Caki2 (cell line): ENCODE measurements around the gene NXT2. TPM values are rescaled to one million over a fixed set of nuclear protein-coding genes. Genes with fewer than 3 reads are reported as not detected.

Experiments
- total RNA-seq: library from RNA; depleted of rRNA; stranded (reverse); fragments of >200 nt; shearing (Covaris generic); gene quantifications from 2 replicates; pipeline ENCODE4 v1.2.3, GENCODE V29; 2014; ENCODE audit warnings: low replicate concordance; rRNA removed

NXT2 gene
- total RNA-seq, 1 experiment from 2014 or later, result 17.9 TPM

Other genes with a start within 250 kb of the NXT2 start
- not detected in 2 replicates for gene GUCY2F, start 54.8 kb upstream of the NXT2 start, total RNA-seq
- gene KCNE5, start 88.3 kb downstream of the NXT2 start, total RNA-seq, result not detected in 2 replicates
- 32.4 and 56.8 TPM in 2 replicates for gene ACSL4, start 196.4 kb downstream of the NXT2 start, total RNA-seq